HPDE6-E6E7 (cell line): ENCODE results near the gene KCNE1.
"Not testable (repeated sequence)": the region's sequence is repeated elsewhere in the genome, so short reads cannot be mapped to it uniquely, and the experiment has no call there.

Experiments used
- DNase-seq: peaks from one replicate; pipeline ENCODE4 v3.0.0; 2011; ENCODE audit warnings: missing footprints; ENCODE audit errors: extremely low spot score

Gene KCNE1

DNA sequence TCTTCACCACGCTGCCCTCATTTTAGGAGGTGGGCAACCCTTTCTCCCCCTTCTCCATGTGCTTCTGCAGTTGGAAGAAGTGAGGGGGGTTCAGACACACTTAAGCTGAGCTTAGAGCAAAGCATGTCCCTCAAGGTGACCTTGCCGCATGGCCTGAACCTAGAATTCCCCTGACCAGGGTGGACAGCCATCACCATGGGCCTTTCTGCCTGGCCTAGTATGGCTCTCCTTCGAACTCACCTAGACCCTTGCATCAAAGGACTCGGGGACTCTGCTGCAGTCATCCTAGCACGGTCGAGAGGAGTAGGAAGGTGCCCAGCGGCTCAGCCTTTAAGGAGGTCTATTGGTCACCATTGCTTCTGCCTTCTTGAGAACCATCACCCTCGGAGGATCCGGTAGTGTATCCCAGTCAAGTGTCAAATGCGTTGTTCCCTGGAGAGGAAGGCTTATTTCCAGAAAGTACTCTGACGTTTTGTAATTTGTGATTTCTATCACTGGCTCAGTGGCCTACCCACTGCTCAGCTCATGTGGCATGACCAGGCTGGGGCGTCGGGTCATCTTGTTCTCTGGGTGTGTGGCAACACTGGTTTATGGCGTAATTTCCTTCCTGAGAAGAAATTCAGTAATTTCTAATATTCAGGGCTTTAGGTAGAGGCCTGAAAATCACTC is at the start of gene KCNE1:
KCNE1 (minus strand) TSS at position 424 of the 669 bp plus-strand sequence. CDS start 62,576 bp downstream, outside the sequence.
- DNase-seq, result no peak

DNA sequence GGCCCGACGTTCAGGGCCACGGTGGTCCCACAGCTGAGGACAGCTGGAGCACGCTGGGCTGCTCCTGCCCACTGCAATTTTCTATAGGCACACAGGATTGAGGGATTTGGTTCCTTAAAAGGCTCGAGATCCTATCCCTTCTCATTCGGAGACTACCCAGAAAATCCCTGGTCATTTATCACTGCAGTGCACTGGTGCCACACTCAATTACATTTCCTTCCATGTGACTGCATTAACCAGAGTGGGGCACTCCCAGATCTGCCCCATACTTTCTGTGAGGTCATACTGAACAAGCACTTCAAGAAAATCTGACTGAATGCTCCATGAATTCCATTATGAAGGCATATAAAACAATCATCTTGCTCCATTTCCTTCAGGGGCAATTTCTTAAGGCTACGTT is 49.8 kb upstream of the KCNE1 start:
- DNase-seq, result no peak

DNA sequence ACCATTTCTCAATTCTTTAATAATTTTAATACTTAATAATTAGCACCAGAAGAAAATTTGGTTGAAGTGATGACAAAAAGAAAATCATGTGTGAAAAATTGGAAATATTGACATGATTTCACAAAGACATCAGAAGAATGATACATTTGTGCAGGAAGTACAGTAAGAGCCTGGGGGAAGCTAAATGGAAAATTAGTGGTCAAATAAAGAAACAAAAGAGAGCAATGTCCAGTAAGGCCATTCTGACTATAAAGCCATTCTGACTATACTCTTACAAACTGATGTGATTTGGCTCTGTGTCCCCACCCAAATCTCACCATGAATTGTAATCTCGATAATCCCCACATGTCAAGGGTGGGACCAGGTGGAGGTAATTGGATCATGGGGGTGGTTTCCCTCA is 48.6 kb upstream of the KCNE1 start:
- DNase-seq, result no peak

DNA sequence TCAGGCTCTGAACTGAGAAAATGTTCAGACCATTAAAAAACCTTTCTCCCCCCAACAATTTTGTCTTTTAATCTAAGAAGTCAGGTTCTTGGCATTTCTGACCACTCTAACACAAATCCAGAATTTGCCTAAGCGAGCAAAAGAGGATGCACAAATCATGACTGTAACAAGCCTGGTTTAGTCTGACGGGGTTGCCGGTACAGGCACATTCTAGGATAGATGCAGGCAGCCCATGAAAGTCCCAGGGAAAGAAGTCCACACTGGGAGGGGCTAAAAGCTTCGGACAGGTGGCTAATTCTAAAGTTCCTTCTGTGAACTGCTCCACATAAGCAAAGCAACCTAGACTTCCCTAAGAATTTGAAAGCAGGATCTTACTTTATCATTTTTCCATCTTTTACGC is 48.0 kb upstream of the KCNE1 start:
- DNase-seq, result no peak

GRCh38 chr21:34559089-34559631 is 47.1 kb upstream of the KCNE1 start:
- DNase-seq, result no peak

DNA sequence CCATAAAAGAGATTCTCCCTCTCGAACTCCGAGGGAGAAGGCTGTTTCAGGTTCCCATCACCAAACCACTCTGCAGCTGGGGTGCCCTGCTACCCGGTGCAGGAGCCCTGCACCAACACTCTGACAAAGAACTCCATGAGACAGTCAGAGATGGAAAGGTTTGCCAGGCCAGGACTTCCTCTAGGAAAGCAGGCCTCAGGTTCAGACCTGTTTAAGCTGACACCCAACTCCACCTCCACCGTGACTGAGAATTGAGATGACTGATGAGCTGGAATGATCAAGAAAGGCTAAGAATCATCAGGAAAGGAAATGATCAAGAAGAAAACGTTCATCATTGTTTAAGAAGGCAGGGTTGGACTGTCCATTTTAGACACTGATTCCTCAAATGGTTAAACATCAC is 46.2 kb upstream of the KCNE1 start:
- DNase-seq, result peak; percentile 68

GRCh38 chr21:34557261-34557660 is 45.3 kb upstream of the KCNE1 start:
- DNase-seq, result no peak

DNA sequence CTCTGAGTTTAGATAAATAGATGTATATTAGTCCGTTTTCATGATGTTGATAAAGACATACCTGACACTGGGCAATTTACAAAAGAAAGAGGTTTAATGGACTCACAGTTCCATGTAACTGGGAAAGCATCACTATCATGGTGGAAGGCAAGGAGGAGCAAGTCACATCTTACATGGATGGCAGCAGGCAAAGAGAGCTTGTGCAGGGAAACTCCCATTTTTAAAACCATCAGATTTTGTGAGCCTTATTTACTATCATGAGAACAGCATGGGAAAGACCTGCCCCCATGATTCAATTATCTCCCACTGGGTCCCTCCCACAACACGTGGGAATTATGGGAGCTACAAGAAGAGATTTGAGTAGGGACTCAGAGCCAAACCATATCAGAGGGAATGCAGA is 42.7 kb upstream of the KCNE1 start:
- DNase-seq, result not testable (repeated sequence)

DNA sequence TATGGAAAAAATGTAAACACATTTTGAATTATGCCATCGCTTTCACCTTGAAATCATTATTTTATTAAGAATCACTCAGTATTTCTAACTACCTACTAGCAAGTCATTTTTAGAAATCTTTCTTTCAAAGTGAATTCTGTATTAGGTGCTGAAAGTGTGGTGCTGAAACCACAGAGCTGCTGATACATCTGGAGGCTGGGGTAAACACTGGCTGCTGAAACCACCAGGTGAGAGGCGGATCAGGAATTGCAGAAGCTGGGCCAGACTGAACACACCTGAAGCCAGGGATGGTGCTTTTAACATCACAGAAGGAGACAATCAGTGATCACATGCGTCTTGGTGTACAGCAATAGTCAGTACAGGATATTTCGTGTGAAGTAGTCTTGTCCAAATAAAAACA is 42.2 kb upstream of the KCNE1 start:
- DNase-seq, result no peak

- DNase-seq, result no peak
Measured at GRCh38 chr21:34553151-34553952, 41.3 kb upstream of the KCNE1 start.

- no peak for DNase-seq
Measured at GRCh38 chr21:34552360-34553098, 40.5 kb upstream of the KCNE1 start.

- DNase-seq, result no peak
Measured at GRCh38 chr21:34550182-34550799, 38.3 kb upstream of the KCNE1 start.

DNA sequence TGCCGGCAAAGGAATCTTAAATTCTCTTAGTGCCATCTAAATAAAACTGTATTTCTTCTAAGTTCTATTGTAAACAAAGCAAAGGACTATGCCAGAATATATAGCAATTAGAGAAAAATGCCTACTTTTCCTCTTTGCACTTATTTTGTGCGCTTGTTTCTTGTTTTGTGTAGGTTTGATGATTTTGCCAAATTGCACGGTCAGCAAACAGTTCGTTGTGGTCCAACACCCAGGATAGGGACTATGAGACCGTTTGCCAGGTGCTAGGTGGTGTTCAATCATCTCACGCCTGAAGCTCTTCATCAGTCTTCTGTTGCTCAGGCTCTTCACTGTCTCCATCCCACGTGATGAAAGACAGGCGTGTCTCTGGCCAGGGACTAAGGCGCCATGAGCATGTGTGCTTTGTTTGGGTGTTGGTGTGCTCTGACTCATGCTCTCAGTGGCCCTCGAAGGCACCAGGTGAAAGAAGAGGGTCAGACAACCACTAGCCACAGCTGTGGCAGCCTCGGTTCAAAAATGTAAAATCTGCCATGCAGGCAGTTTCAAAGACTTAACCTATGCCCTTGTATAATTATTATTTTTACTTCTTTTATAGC is 36.9 kb upstream of the KCNE1 start:
- no peak for DNase-seq

DNA sequence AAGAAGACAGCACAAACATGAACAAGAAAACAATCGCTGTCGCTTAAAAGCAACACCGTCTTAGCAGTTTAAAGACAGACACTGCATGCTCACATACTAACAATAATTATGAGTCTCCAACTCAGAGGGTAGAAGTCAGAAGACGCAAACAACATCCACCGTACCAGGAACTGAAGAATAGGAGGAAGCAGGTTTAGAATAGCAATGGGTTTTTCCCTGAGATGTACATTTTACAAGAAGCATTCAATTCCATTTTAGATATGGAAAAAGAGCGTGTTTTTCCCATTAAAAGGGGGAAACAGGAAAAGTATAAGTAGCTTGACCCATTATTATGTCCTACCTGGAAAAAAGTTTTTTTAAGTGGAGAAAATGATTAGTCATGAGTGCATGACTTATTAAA is 34.5 kb upstream of the KCNE1 start:
- no peak for DNase-seq

DNA sequence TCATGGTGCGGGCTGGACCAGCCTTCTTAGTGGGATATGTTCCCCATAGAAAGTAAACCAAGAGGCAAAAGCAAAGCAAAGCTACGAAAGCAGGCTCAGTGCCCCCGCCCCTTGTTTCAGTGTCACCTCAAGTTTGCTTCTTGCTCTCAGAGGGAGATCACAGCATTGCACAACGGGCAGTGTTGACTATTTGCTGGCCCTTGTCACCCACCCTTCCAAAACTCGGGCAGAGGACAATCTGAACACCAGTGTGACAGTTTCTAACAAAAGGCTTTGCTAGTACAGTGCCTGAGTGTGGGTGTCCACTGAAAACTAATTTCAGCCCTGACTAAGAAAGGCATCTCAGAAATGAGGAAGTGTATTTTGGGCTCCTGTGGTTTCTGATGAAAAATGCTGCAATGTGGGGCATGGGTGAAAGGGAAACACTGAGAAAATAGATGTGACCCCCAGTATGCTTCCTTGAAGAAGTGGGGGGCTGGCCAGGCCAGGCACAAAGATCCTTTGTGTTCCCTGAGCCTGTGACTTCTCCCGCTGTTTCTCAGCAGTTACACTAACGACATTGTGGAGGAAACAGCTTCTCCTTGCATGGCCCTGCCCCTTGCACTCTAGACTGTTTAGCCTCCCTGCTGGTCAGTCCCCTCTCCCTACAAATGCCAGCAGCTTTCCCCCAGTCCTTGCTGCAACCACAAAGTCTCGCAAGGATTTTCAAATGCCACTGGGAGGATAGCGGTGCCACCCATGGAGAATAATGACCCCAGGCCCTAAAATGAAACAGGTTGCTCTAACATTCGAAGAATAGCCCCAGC is 33.3 kb upstream of the KCNE1 start:
- no peak for DNase-seq

DNA sequence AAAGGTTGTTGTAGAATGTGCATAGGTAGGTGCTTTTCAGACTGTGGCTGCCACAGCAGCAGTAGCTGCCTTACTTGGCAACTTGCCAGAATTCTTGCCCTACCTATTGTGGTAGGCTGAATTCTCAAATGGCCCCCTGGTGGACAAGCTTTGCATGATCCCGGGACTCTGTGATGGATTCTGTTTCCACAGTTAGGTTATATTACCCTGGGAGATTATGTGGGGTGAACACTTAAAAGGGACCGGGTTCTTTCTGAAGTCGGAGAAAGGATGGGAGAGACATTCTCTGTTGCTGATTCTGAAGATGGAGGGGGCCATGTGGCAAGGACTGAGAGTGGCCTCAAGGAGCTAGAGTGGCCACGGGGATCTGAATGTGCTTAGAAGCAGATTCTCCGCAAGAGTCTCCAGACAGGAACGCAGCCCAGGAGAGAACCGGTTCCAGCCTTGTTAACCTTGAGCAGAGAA is 32.1 kb upstream of the KCNE1 start:
- DNase-seq, result peak; percentile 58

DNA sequence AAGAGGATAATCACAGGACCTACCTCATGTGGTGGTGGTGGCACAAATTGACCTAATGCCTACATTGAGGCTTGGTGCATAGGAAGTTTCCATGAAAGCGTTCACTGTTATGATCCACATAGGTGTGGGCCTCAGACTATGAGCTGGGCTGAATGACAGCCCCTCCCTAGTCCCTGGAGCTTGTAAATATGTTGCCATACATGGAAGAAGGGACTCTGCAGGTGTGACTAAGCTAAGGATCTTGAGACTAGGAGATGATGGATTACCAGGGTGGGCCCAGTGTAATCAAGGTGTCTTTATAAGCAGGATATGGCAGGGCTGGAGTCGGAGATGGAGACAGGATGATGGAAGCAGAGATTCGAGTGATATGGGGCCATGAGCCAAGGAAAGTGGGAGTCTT is 31.0 kb upstream of the KCNE1 start:
- no peak for DNase-seq

GRCh38 chr21:34540206-34540605 is 28.2 kb upstream of the KCNE1 start:
- no peak for DNase-seq

- no peak for DNase-seq
Measured at GRCh38 chr21:34537838-34538237, 25.8 kb upstream of the KCNE1 start.

GRCh38 chr21:34536820-34537219 is 24.8 kb upstream of the KCNE1 start:
- no peak for DNase-seq

DNA sequence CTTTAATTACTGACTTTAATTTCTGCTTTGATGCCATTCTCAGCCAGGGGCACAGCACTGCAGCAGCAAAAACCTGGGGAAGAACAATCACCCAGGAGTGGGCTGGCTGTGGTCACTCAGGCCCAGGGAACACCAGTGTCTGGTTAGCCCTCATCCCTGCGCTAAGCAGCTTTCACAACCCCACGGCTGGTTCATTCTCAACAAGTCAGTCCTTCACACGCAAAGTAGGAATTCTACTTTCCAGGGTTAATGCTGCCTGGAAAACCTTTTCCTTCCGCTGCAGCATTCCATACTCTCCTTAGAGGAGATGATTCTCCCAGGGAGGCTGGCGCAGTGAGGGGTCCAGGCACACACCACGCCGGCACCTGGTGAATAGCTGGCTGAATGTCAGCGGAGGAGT is 24.3 kb upstream of the KCNE1 start:
- no peak for DNase-seq
